ENCODE measurements around the gene ZMYND8.

The ZMYND8 gene

DNA sequence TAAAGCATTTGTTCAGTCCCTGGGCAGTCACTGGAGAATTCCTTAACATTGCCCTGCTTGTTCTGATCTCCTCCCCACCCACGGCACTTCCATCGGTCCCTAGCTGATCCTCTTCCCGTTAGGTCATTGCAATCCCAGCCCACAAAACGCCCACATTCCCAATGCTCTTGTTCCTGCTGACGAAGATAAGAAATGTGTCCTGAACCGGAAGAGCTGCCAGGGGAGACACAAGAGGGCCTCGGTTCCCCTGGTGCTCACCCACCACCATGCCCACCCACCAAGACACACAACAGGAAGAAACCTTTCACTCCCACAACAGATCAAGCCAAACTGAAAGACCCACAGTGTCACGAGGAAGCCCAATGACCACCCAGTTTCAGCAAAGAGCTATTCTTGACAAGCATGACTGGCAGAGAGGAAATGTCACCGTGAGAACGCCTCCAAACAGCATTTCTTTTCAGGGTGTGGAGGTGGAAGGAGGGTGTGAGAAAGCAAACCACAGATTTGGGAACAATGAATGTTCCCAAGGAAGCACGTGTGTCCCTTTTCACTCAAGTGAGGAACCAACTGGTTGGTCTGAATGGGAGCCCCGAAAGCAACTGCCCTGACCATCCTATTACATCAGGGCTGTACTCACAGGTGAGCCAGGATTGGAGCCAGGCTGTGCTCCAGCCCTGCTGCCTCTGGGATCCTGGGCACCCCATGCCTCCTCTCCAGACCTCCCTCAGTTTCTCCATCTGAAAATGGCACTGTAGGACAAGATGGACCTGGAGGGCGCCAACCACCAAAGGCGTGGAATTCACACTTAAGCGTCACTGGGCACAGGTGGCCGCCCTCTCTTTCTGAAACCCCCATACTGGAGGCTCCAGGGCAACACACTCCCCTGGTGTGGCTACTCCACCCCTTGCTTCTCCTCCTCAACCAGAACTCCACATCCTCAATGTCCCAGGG is 97.5 kb downstream of the ZMYND8 start:
- TF ChIP-seq POLR2AphosphoS5 (IDR thresholded peaks at IDR 0.05; ENCODE audit: low read depth, low read length) (no peak), TAF1 (IDR thresholded peaks at IDR 0.05; ENCODE audit: borderline replicate concordance, insufficient read depth, low read length) (no peak)
- TF ChIP-seq, protein P1, sequence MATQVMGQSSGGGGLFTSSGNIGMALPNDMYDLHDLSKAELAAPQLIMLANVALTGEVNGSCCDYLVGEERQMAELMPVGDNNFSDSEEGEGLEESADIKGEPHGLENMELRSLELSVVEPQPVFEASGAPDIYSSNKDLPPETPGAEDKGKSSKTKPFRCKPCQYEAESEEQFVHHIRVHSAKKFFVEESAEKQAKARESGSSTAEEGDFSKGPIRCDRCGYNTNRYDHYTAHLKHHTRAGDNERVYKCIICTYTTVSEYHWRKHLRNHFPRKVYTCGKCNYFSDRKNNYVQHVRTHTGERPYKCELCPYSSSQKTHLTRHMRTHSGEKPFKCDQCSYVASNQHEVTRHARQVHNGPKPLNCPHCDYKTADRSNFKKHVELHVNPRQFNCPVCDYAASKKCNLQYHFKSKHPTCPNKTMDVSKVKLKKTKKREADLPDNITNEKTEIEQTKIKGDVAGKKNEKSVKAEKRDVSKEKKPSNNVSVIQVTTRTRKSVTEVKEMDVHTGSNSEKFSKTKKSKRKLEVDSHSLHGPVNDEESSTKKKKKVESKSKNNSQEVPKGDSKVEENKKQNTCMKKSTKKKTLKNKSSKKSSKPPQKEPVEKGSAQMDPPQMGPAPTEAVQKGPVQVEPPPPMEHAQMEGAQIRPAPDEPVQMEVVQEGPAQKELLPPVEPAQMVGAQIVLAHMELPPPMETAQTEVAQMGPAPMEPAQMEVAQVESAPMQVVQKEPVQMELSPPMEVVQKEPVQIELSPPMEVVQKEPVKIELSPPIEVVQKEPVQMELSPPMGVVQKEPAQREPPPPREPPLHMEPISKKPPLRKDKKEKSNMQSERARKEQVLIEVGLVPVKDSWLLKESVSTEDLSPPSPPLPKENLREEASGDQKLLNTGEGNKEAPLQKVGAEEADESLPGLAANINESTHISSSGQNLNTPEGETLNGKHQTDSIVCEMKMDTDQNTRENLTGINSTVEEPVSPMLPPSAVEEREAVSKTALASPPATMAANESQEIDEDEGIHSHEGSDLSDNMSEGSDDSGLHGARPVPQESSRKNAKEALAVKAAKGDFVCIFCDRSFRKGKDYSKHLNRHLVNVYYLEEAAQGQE (IDR thresholded peaks at IDR 0.05; ENCODE audit: insufficient read depth in 1 of 2, low read depth in 2 of 2, low read length in 2 of 2) = no peak

DNA sequence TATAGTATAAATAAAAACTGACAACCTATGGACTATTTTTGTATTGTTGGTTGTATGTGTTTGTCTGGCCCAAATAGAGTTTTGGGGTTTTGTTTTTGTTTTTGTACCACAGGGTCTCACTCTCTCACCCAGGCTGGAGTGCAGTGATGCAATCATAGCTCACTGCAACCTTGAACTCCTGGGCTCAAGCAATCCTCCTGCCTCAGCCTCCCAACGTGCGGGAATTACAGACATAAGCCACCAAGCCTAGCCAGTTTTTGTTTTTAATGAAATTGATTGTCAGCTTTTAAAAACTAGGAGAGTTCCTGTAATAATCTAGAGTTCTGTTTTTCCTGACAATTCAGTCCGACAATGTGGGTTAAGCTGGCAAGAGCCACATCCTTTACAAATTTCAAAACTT is 98.7 kb downstream of the ZMYND8 start:
- TF ChIP-seq, protein P1 (IDR thresholded peaks at IDR 0.05; ENCODE audit: insufficient read depth in 1 of 2, low read depth in 2 of 2, low read length in 2 of 2) = no peak
- TF ChIP-seq SIN3A (IDR thresholded peaks at IDR 0.05; ENCODE audit: borderline replicate concordance, insufficient read depth, low read length) (no peak), TAF1 (IDR thresholded peaks at IDR 0.05; ENCODE audit: borderline replicate concordance, insufficient read depth, low read length) (no peak), FOXP2 (optimal IDR thresholded peaks at IDR 0.05; ENCODE audit: borderline replicate concordance, extremely low read depth, extremely low read length, insufficient read depth) (no peak), POLR2AphosphoS5 (IDR thresholded peaks at IDR 0.05; ENCODE audit: low read depth, low read length) (no peak)

- TF ChIP-seq TAF1 (IDR thresholded peaks at IDR 0.05; ENCODE audit: borderline replicate concordance, insufficient read depth, low read length) (no peak), POLR2AphosphoS5 (IDR thresholded peaks at IDR 0.05; ENCODE audit: low read depth, low read length) (no peak), SIN3A (IDR thresholded peaks at IDR 0.05; ENCODE audit: borderline replicate concordance, insufficient read depth, low read length) (no peak), FOXP2 (optimal IDR thresholded peaks at IDR 0.05; ENCODE audit: borderline replicate concordance, extremely low read depth, extremely low read length, insufficient read depth) (no peak)
- TF ChIP-seq, protein P1 (IDR thresholded peaks at IDR 0.05; ENCODE audit: insufficient read depth in 1 of 2, low read depth in 2 of 2, low read length in 2 of 2) = no peak
Observed at GRCh38 chr20:47257256-47257655, 99.2 kb downstream of the ZMYND8 start.

DNA sequence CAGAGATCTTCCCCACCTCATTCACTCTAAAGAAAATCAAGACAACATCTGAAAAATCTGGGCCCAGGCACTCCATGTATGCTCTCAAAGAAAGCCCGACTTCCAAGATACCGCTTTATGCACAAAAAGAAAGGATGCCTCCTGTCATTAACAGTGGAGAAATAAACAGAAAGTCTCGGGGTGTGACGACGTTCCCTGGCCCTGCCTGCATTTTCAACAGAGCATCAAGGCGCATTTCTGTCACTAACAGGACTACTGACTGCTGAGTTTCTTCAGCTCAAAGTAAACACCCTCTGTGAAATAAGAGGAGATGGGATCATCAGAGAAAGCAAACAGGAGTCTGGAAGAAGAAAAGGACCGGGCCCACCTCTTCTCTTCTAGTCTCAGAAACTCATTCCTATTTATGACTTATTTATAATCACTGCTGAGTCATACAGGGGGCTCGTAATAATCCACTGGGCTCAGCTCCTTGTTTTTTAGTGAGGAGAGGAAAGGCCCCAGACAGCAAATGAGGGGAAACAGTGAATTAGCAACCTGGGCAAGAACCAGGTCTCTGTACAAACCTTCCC is 99.7 kb downstream of the ZMYND8 start:
- TF ChIP-seq TAF1 (IDR thresholded peaks at IDR 0.05; ENCODE audit: borderline replicate concordance, insufficient read depth, low read length) = no peak
- no peak for TF ChIP-seq SIN3A (IDR thresholded peaks at IDR 0.05; ENCODE audit: borderline replicate concordance, insufficient read depth, low read length)
- no peak for TF ChIP-seq POLR2AphosphoS5 (IDR thresholded peaks at IDR 0.05; ENCODE audit: low read depth, low read length)
- TF ChIP-seq, protein P1 (IDR thresholded peaks at IDR 0.05; ENCODE audit: insufficient read depth in 1 of 2, low read depth in 2 of 2, low read length in 2 of 2) = no peak
- no peak for TF ChIP-seq FOXP2 (optimal IDR thresholded peaks at IDR 0.05; ENCODE audit: borderline replicate concordance, extremely low read depth, extremely low read length, insufficient read depth)

Measured in PFSK-1 (cell line).